NCI-H526 (cell line): ENCODE measurements around the gene FRYL.
"Not testable (repeated sequence)": the region's sequence is repeated elsewhere in the genome, so short reads cannot be mapped to it uniquely, and the experiment has no call there.

Source experiments
- DNase-seq, 2 experiments: peaks; one replicate each; lab custom pipeline; 2025; lab: John Stamatoyannopoulos, UW

Gene FRYL

DNA sequence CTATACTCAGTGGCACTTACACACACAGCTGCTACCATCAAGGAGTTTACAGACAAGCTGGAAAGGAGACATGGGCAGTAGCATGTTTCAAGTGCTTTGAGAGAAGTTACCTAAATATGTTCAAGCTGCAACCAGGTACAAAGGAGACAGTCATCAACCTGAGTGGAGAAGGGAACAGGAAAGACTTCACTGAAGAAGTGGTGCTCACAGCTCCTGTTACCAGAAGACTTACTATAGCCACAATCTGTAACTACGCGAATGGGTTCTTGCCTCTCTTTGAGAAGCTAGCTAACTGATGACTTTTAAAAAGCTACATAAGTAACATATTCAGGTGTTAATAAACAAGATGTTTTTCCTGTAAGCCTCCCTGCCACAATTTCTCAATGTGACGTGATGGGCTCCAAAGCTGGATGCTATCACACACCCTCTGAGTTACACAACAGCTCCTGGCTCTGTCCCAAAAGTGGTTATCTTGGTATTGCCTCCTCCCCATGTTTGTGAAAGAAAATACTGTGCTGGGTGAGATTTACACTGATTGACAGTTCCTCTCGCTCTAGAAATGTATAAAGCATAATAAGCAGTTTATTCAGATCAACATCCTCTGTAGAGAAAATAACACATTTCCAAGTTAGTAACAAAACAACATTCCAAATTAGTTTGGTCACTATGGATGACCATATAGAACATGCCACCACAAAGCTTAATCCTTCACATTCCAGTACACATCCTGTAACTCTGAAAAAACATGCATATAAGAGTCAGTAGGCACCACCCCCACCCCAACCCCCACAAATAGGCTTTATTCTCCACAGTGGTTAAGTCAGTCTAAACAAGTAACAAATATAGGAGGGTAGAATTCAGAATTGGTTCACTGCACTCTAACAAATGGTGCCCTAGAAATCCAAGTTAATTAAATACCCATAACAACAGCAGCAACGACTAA lies 81.8 kb downstream of the FRYL start:
- DNase-seq: no peak

DNA sequence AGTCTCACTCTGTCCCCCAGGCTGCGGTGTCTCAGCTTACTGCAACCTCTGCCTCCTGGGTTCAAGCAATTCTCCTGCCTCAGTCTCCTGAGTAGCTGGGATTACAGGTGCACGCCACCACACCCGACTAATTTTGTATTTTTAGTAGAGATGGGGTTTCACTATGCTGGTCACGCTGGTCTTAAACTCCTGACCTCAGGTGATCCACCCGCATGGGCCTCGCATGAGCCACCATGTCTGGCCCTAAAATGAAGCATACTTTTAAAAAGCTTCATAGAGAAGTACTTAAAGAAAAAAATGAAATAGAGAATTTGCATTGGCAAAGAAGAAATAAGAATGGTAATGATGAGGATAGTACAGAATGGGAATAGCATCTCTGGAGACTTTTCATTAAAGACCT lies 82.6 kb downstream of the FRYL start:
- not testable (repeated sequence) for DNase-seq

DNA sequence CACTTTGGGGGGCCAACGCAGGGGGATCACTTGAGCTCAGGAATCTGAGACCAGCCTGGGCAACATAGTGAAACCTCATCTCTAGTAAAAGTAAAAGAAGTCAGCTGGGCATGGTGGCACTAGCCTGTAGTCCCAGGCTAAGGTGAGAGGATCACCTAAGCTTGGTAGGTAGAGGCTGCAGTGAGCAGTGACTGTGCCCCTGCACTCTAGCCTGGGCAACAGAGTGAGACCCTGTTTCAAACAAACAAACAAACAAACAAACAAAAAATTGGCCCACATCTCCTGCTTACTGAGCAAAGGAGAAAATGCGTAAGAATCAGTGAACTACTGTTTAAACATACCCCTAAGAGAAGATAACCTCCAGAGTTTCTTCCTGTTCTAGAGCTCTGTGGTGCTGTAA lies 85.3 kb downstream of the FRYL start:
- DNase-seq: no peak

DNA sequence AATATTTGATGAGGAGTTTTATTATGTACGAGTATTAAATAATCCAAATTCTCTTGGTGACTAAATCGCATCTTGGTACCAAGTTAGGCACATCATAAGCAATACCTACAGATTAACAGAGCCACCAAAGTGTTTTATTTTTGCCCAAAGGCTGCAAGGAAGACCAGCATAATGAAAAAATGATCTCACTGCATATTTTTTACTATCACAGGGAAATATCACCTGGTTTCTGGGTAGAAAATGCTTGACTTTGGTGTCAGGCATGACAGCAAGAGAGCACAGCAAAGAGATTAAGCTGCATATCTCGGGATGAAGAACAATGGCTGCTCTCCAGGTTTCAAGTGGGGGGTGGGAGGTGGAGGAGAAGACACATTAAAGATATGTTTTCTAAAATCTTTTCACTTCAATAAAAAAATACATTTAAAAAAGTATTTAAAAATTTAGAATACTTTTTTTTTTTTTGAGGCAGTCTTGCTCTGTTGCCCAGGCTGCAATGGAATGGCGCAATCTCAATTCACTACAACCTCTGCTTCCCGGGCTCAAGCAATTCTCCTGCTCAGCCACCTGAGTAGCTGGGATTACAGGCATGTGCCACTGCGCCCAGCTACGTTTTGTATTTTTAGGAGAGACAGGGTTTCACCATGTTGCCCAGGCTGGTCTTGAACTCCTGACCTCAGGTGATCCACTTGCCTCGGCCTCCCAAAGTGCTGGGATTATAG lies 86.1 kb downstream of the FRYL start:
- no peak for DNase-seq

DNA sequence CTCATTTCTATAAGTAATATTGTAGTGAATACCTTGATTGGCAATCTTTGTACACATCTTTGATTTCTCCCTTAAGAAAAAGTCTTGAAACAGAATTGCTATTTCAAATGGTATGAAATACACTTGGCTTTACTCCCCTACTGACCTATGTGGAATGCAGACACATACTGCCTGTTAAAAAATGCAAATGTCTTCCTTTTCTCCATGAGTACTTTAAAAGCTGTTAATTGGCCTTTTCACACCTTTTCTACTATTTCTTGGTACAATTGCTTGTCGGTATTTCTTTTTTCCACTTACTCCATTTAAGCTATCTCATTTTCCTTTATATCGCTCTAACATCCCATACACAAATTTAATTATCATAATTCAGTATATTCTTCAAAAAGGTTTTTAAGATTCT lies 87.2 kb downstream of the FRYL start:
- DNase-seq: no peak

DNA sequence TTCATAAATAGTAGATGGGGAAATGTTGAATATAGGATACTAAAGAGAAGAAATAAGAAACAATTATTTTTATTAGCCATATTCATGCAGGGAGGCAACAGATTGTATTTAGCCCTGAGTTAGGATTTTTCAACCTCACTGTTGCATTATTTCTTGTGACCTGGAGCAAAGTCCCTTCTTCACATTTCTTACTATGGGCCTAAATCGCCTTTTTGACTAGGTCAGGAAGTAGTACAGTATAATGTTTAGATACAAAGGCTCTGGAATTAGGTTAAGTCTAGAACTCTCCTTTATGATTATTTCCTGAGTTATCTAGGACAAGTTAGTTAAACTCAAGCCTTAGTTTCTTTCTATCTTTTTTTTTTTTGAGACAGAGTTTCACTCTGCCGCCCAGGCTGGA lies 88.0 kb downstream of the FRYL start:
- no peak for DNase-seq

DNA sequence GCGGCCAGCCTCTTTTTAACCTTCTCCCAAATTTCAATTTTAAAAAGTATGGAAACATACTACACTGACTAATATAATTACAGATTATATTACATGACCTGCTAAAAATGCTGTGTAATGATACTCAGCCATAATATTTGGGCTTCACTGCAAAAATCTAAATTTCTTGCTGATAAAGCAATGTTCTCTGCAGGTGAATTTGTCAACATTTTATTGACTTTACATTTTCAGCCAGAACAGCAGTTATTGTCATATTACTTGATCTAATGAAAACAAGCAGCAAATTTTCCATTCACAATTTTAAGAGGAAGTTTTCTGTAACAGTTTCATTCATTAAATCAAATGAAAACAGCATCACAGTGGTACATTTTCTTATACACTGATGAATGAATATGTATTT lies 91.1 kb downstream of the FRYL start:
- no peak for DNase-seq

DNA sequence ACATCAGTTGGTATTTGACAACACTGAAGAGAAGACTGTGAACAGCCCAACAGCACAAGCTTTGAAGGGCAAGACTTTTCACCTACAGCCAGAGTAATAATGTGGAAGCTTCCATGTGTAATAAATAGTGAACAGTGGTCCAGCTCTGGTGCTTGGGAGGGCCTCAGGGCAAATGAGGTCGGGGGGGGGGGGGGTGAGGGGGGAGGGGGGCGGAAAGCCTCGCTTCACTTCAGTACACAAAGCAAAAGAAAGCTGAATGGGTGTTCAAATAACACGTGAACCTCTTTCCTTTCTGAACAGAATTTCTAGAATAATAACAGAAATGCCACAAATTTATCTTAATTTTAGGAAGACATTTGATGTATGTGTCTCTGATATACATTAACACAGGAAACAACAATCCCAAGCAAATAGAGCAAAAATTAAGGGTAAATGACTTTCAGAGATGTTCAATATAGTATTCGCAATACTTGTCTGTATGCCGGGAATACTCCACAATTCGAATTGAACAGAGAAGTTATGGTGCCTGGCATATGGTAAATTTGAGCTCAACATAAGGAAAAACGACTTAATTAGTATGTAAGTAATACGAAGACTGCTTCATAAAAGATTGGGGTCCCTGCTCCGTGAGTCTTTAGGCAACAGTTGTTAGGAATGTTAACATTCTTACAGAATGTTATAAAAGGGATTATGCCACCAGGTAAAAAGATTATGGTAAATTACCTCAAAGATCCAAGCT lies 92.6 kb downstream of the FRYL start:
- DNase-seq: no peak

DNA sequence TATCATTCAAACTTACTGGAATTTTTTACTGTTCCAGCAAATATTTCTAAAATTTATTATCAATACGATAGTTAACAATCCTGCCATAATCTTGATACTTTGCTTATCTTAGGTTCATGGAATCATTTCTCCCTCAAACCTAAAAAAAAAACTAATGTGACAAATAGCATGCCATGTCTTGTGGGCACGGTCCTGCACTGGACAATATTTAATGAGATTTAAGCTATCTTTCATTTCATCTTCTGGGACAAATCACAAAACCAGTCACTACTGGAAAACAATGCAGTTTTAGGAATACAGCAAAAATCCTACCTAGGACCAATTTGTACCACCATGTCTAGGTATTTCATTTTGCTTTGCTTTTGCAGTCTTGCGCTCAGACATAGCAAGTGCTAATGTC lies 93.7 kb downstream of the FRYL start:
- DNase-seq: no peak

DNA sequence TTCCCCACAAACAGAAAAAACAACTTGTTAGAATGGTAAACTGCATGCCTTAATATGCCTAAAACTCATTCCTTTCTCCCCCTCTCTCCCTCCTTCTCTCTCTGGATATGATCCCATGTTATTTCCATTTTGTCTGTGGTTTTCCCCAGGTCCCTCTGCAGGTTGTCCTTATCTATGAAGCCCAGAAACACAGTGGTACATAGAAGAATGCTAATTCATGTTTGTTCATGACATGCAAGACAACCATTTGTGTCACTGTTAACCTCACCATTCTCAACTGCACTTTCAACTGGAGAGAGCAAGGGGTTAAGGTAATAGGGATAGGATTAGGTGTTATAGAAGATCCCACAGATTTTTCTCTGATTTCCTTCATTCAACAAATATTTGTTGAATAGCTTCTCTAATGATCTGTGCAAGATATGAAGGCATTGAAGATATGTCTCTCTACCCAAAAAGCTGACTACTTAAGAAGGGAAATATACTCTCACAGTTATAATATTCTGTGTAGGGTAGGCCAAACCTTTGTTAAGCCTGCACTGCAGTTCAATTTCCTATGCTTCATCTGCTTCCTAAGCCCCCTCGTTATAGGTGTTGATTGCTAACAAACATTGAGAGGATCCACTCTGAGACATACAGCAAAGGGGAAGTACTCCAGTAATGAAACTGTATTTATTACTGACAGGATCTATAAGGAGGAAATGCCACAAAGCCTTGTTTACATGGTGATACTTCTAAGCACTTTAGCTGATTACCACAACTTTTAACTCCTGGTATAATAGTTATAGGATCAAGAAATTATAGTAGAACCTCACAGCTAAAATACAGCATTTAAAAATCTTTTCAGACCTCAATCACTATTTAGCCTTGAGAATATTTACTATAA lies 96.1 kb downstream of the FRYL start:
- no peak for DNase-seq

DNA sequence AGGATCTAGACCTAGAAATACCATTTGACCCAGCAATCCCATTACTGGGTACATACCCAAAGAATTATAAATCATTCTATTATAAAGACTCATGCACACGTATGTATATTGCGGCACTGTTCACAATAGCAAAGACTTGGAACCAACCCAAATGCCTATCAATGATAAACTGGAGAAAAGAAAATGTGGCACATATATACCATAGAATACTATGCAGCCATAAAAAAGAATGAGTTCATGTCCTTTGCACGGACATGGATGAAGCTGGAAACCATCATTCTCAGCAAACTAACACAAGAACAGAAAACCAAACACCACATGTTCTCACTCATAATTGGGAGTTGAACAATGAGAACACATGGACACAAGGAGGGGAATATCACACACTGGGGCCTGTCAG lies 97.2 kb downstream of the FRYL start:
- DNase-seq: not testable (repeated sequence)

DNA sequence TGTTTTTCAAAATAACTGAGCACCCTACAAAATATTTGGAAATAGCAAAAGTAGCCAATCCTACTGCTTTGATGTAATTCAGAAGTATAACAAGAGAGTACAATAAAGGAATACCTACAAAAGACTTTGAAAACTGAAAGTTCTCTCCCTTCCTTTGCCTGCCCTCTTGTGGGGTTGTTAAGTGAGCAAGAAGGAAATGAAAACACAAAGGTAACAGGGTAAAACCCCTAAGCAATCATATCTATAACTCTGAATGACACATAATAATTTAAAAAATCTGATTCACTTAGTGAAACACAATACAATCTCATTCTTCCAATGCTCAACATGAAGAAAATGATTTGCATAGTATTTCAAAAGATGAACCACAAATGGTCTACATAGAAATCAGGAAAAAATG lies 98.2 kb downstream of the FRYL start:
- DNase-seq: no peak

DNA sequence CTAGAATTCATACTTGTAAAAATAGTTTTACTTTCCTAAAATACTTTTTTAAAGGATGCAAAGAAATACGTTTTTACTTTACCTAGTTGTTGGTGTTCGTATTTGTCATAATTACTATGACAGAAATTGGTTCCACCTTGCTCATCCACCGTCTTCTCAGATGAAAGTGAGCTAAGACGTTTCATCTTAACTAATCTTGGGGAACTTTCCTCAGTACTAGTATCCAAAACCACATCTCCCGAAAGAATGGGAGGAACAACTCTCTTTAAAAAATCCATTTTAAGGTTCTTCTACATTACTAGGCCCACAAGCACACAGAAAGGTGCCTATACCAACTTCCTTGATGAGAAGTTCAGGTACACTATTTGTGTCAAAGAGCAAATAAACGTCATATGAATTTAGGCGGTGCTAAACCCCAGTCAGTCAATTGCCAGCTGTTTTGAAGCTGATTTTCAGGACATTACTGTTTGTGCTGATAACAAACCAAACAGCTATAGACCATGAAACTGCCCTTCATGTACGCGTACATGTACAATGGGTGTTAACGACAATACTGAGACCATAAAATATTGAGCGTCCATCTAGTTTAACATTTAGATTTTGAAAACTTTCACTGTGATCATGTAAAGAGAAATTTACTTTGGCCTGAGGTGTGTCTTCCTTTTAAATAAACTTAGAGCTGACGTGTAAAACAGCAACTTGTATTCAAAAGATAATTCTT lies 99.1 kb downstream of the FRYL start:
- no peak for DNase-seq

DNA sequence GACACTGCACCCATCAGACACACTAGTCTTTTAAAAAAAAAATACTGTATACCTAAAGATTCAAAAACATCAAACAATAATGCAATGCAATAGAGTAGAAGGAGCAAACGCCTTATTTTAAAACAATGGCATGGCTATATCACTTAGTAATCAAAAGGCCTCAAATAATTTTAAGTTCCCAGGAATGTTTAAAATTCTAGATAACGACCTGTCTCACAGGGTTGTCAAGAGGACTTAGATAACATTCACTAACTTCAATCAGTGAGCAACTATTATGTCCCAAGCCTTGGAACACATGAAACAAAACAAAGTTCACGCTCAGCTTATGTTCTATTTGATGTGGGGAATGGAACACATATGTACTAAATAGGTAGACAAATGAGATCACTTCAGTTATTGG lies 106.5 kb downstream of the FRYL start:
- DNase-seq: no peak

DNA sequence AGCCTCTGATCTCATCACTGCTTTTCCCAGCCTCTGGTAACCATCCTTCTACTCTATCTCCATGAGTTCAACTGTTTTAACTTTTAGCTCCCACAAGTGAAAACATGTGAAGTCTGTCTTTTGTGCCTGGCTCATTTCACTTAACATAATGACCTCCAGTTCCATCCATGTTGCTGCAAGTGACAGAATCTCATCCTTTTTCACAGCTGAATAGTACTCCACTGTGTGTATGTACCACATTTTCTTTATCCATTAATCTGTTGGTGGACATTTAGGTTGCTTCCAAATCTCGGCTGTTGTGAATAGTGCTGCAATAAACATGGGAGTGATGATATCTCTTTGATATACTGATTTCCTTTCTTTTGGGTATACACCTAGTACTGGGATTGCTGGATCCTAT lies 109.5 kb downstream of the FRYL start:
- DNase-seq: no peak

DNA sequence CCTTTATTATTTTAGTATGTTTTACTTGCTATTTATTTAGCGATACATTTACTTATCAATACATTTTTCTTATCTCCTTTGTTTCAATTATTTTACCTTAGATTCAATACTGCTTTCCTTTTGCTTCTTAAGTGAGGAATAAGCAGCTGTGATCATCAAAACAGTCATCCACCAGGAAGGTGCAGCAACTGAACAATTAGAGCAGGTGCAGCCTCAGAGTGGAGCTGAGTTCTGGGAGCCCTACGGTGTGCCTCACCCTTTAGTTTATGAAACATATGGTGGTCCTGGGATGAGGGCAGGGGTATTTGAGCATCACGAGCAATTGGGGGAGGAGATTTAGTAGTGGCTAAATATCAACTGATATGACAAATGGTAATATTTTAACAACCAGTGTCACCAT lies 111.0 kb downstream of the FRYL start:
- DNase-seq: no peak

DNA sequence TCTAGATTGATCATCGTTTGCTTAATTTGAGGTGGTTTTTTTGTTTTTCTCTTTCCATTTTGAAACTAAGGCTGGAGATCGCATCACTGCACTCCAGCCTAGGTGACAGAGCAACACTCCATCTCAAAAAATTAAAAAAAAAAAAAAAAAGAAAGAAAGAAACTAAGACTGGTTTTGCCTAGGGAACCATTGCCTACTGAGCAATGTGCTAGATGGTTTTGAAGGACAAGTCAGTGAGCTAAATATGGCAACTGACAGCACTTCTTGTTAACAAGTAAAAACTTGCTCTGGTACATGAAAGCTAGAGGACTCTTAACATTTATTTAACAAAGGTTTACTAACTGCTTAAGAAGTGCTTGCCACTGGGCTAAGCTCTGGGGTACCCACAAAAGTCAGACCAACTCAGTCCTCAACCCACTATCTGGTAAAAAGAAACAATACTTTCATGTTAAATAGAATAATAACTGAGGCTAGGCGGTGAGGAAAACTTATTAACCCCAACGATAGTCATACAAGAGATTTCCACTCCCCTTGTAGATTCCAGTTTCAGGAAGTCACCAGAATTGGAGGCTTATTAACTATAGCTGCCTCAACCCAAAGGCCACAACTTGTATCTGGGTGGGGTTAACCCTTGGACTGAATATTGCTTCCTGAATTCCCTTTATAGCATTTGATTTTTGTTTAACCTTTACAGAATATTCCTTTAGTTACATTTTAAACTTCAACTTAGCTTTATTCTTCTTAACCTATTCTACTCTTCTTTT lies 111.6 kb downstream of the FRYL start:
- no peak for DNase-seq

DNA sequence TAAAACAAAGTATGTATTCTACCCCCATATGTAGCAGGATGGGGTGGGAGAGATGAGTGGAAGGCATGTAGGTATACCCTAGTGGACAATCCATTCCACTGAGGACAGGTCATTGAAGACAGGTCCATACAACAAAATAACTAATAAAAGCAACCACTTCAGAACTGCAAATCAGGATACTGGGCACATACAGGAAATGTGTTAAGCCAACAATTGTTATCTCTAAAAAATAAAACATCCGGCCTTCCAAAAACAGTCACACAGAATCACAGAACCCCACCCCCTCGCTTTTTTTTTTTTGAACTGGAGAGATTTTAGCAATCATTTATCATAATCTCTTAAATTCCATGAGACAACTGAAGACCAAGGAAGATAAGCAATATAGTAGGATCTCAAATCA lies 112.9 kb downstream of the FRYL start:
- no peak for DNase-seq

DNA sequence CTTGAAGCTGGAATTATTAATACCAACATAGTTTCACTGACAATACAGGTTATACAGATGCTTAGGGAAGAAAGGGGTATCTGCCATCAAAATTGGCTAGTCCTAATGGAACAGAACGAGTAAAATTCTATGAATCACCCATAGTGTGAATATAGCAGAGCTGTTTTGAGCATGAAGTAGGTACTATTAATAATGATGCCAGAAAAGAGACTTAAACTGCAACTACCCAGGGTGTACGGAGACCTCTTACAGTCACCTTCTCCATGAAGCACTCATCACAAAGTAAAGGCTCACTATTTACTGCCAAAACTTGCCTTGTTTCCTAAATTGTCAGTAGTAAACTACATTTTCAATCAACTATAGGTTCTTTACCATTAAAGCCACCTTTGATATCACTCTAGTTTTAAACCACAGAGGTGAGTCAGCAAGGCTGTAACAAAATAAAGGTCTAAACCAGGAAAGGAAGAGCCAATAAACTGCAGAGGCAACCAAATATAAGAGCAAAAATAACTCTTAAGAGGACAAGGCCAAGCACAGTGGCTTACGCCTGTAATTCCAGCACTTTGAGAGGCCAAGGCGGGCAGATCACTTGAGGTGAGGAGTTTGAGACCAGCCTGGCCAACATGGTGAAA lies 114.4 kb downstream of the FRYL start:
- no peak for DNase-seq

DNA sequence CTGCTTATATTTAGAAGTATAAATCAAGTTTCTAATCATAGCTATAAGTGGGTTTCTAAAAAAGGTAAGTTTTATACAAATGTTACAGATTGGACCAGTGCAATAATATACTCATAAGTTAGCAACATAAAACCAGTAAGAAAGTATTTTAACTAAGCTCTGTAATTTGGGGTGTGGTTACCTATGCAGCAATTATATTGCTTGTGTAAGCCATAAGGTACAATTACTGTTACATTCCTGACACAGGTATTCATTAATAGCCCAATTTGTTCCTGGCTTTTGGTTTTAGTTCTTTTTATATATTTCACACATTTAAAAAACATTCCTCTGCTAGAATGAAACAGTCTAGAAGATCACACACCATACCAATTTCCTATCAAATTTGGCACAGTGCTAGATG lies 115.1 kb downstream of the FRYL start:
- DNase-seq: no peak
